Keratinocyte (primary cell): ENCODE results near the gene SPX. TPM values are rescaled to one million over a fixed set of nuclear protein-coding genes. Genes with fewer than 3 reads are reported as not detected.

ENCODE experiments used
- DNase-seq: peaks from one replicate; pipeline ENCODE4 v3.0.0-alpha.2; 2011; ENCODE audit warnings: low read depth, missing footprints, low spot score
- FAIRE-seq: peaks from 2 replicates; lab custom pipeline; 2011; peaks lifted over from hg19 to GRCh38; lab: Jason Lieb, UNC
- H2AFZ ChIP-seq: 2 replicates; pipeline ENCODE4 v1.6.0; 2012; ENCODE audit warnings: low read length, control low read depth, inconsistent platforms; ENCODE audit not compliant: control insufficient read depth
- H3K27ac ChIP-seq: 2 replicates; pipeline ENCODE4 v1.5.1; 2011; ENCODE audit warnings: low read length; ENCODE audit not compliant: control insufficient read depth, insufficient read depth
- H3K27me3 ChIP-seq: 3 replicates; pipeline ENCODE4 v1.6.0; 2011; ENCODE audit warnings: low read length; ENCODE audit not compliant: control insufficient read depth, insufficient read depth; ENCODE audit errors: extremely low read depth
- H3K36me3 ChIP-seq, 2 experiments: 2 replicates in 1 of 2; 3 replicates in 1 of 2; pipeline ENCODE4 v1.5.1; 2011; ENCODE audit warnings: low read length in 2 of 2, mild to moderate bottlenecking in 1 of 2; ENCODE audit not compliant: control insufficient read depth in 2 of 2, insufficient read depth in 2 of 2; ENCODE audit errors: extremely low read depth in 1 of 2
- H3K4me1 ChIP-seq: 3 replicates; pipeline ENCODE4 v1.5.1; 2011; ENCODE audit warnings: low read length; ENCODE audit not compliant: control insufficient read depth, insufficient read depth; ENCODE audit errors: extremely low read depth
- H3K4me2 ChIP-seq: 3 replicates; pipeline ENCODE4 v1.6.0; 2011; ENCODE audit warnings: low read depth, low read length; ENCODE audit not compliant: control insufficient read depth, insufficient read depth; ENCODE audit errors: extremely low read depth
- H3K4me3 ChIP-seq, 3 experiments: fragments of 200-600 bp in 1 of 3; sonication (generic) in 1 of 3; 2 replicates in 2 of 3; 3 replicates in 1 of 3; pipeline ENCODE4 v1.5.1; 2011 to 2016; ENCODE audit warnings: low read length in 3 of 3, mild to moderate bottlenecking in 3 of 3, control low read depth in 2 of 3, inconsistent platforms in 1 of 3, low read depth in 1 of 3, mixed read lengths in 1 of 3, mixed run types in 1 of 3, moderate library complexity in 1 of 3; ENCODE audit not compliant: control insufficient read depth in 2 of 3, insufficient read depth in 2 of 3; ENCODE audit errors: extremely low read depth in 1 of 3
- H3K79me2 ChIP-seq: 2 replicates; pipeline ENCODE4 v1.6.0; 2012; ENCODE audit warnings: low read length; ENCODE audit not compliant: control insufficient read depth, insufficient read depth
- H3K9ac ChIP-seq: 3 replicates; pipeline ENCODE4 v1.6.0; 2011; ENCODE audit warnings: low read length; ENCODE audit not compliant: control insufficient read depth, insufficient read depth; ENCODE audit errors: extremely low read depth
- H3K9me1 ChIP-seq: 3 replicates; pipeline ENCODE4 v1.6.0; 2011; ENCODE audit warnings: low read length; ENCODE audit not compliant: control insufficient read depth, insufficient read depth; ENCODE audit errors: extremely low read depth
- H3K9me3 ChIP-seq: 2 replicates; pipeline ENCODE4 v1.5.1; 2012; ENCODE audit warnings: low read depth, low read length; ENCODE audit not compliant: control insufficient read depth
- H4K20me1 ChIP-seq: 3 replicates; pipeline ENCODE4 v1.6.0; 2011; ENCODE audit warnings: low read length; ENCODE audit not compliant: control insufficient read depth, insufficient read depth; ENCODE audit errors: extremely low read depth
- CTCF ChIP-seq, 3 experiments: IDR thresholded peaks in 1 of 3; conservative IDR thresholded peaks in 1 of 3; optimal IDR thresholded peaks in 1 of 3; 2 replicates in 2 of 3; 3 replicates in 1 of 3; pipeline versions ENCODE3 to v1.5.1; 2011; ENCODE audit warnings: low read length in 3 of 3, mild to moderate bottlenecking in 3 of 3, moderate library complexity in 2 of 3, control low read depth in 1 of 3, inconsistent platforms in 1 of 3; ENCODE audit not compliant: insufficient read depth in 2 of 3; ENCODE audit errors: extremely low read depth in 1 of 3
- EZH2 ChIP-seq: IDR thresholded peaks from one replicate; pipeline ENCODE4 v1.6.1; 2012; ENCODE audit warnings: inconsistent platforms, mild to moderate bottlenecking, low read length, moderate library complexity
- dilution Hi-C: fragments of 300-500 bp; cut with MboI; formaldehyde crosslinking; loops from one replicate; pipeline ENCODE4 v1.7.0; 2020; ENCODE audit warnings: low sequenced_read_pairs; ENCODE audit not compliant: extremely low pct_ligation_motif_present
- polyA plus RNA-seq, 5 experiments: library from polyadenylated mRNA; depleted of rRNA in 3 of 5; stranded (reverse) in 3 of 5; stranded (forward) in 1 of 5; unstranded in 1 of 5; fragments of >200 nt; gene quantifications; 1 replicate in 1 of 5; 2 replicates in 3 of 5; 3 replicates in 1 of 5; pipeline versions ENCODE4 v1.2.1 to v1.2.3, GENCODE V29; 2011 to 2012; ENCODE audit warnings: missing spikeins in 2 of 5, low read depth in 1 of 5, low replicate concordance in 1 of 5

SPX gene
- polyA plus RNA-seq, 1 donor (not counting 4 experiments of a cell fraction or from before 2014, with no cell fraction given): 0.12 TPM

GRCh38 chr12:21509768-21510167, 16.3 kb upstream of the SPX start:
- Histone ChIP-seq H3K9me1 (no peaks in the 10 kb centered on the region), H3K36me3 (peaks cover 3 to 10% of the 10 kb centered on the region in 2 experiments), H3K4me3 (no peak overlapping the region), H3K9me3 (no peaks in the 10 kb centered on the region), H2AFZ (no peak overlapping the region), H4K20me1 (no peaks in the 10 kb centered on the region), H3K27me3 (no peaks in the 10 kb centered on the region), H3K9ac (no peak overlapping the region), H3K27ac (no peak overlapping the region), H3K79me2 (peaks cover 19% of the 10 kb centered on the region), H3K4me2 (no peak overlapping the region), H3K4me1 (no peaks in the 10 kb centered on the region)
- no peak for DNase-seq
- no peak for FAIRE-seq
- TF ChIP-seq CTCF (optimal IDR thresholded peaks at IDR 0.05 in 1 of 3, IDR thresholded peaks at IDR 0.05 in 1 of 3, conservative IDR thresholded peaks at IDR 0.05 in 1 of 3; ENCODE audit: extremely low read depth in 1 of 3, insufficient read depth in 2 of 3, low read length in 3 of 3): no peak
- no peak for TF ChIP-seq EZH2
- dilution Hi-C loops: no loop called here

GRCh38 chr12:21516281-21516680, 9.8 kb upstream of the SPX start:
- H3K4me1 ChIP-seq: no peaks in the 10 kb centered on the region
- no peaks in the 10 kb centered on the region for H3K9me1 ChIP-seq
- no peaks in the 10 kb centered on the region for H3K79me2 ChIP-seq
- FAIRE-seq (no peak), DNase-seq (no peak)
- H3K9ac ChIP-seq: no peak overlapping the region
- H2AFZ ChIP-seq: no peak overlapping the region
- dilution Hi-C loops: no loop called here
- TF ChIP-seq EZH2 (no peak), CTCF (optimal IDR thresholded peaks at IDR 0.05 in 1 of 3, IDR thresholded peaks at IDR 0.05 in 1 of 3, conservative IDR thresholded peaks at IDR 0.05 in 1 of 3; ENCODE audit: extremely low read depth in 1 of 3, insufficient read depth in 2 of 3, low read length in 3 of 3) (no peak)
- no peak overlapping the region for H3K4me2 ChIP-seq
- no peaks in the 10 kb centered on the region for H4K20me1 ChIP-seq
- no peak overlapping the region for H3K27ac ChIP-seq
- no peak overlapping the region for H3K4me3 ChIP-seq
- H3K27me3 ChIP-seq: no peaks in the 10 kb centered on the region
- H3K36me3 ChIP-seq: peaks cover 3 to 10% of the 10 kb centered on the region in 2 experiments
- H3K9me3 ChIP-seq: no peaks in the 10 kb centered on the region
